ENCODE data around the gene CEP120. TPM values are rescaled to one million over a fixed set of nuclear protein-coding genes. Genes with fewer than 3 reads are reported as not detected.
"Not testable (repeated sequence)": the region's sequence is repeated elsewhere in the genome, so short reads cannot be mapped to it uniquely, and the experiment has no call there.

CEP120 gene
- total and polyA plus RNA-seq, 8 donors = 4.0 to 12.7 (median 9.4) TPM

DNA sequence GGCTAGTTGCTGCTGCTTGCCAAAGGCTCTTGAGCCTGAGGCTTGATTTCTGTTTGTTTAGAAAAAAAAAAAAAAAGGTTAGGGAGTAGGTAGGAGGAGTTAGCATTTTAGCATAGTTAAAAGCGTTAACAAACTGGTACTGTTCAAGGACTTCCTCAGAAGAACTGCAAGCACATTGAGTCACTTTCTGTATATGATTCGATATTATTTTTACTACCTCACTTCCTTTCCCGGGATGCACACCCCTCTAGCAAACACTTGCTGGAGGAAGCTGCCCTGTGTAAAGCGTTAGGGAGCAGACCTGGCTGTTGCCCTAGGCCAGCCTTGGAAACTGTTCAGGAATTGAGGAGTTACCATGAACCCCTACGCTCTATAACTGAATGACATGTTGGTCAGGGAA lies 15.7 kb upstream of the CEP120 start:
- intact Hi-C loops (cut with DNase I) = no loop called here
- no peak overlapping the region for H3K4me3 ChIP-seq
- no peaks in the 10 kb centered on the region for H3K27me3 ChIP-seq
- H3K27ac ChIP-seq = no peak overlapping the region
- ATAC-seq (peak; percentile 67 to 91 (median 82)), DNase-seq (peak in 1 of 6 donors; percentile 48), FAIRE-seq (peak; percentile 89)
- H3K9me3 ChIP-seq = no peaks in the 10 kb centered on the region
- no peaks in the 10 kb centered on the region for H3K36me3 ChIP-seq
- 38 to 43% methylated on average over 5 of the region's 5 CpGs for WGBS, 2 donors
- H3K4me1 ChIP-seq = peaks cover 0 to 8% (median 0%) of the 10 kb centered on the region in 3 donors
- TF ChIP-seq CTCF (IDR thresholded peaks at IDR 0.05) = no peak

DNA sequence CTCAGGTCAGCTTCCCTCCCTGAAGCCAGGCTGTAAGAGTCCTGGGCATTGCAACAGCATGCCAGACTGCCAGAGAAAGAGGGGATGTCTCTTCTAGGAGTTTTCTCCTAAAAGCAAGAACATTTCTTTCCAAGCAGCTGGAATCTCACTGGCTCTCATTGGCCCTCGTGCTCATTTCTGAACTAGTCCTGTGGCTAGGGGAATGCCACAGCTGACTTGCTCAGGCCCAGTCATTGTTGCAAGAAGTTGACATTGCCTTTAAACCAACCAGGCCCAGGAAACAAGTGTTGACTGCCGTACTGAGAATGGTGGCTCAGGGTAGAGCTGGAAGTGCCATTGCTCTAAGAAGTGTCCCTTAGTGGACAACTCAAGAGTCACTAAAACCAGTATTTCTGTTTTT lies 15.0 kb upstream of the CEP120 start:
- intact Hi-C loops (cut with DNase I) = no loop called here
- no peak overlapping the region for H3K4me3 ChIP-seq
- no peaks in the 10 kb centered on the region for H3K36me3 ChIP-seq
- DNase-seq (no peak), FAIRE-seq (no peak), ATAC-seq (peak in 1 of 4 donors; percentile 18)
- no peak overlapping the region for H3K27ac ChIP-seq
- H3K9me3 ChIP-seq = no peaks in the 10 kb centered on the region
- TF ChIP-seq CTCF (IDR thresholded peaks at IDR 0.05) = no peak
- 81 to 83% methylated on average over 2 of the region's 2 CpGs for WGBS, 2 donors
- H3K27me3 ChIP-seq = no peaks in the 10 kb centered on the region
- H3K4me1 ChIP-seq = peaks cover 0 to 8% (median 0%) of the 10 kb centered on the region in 3 donors

GRCh38 chr5:123436201-123436600 lies 13.0 kb upstream of the CEP120 start:
- ATAC-seq (no peak), FAIRE-seq (no peak), DNase-seq (no peak)
- TF ChIP-seq CTCF (IDR thresholded peaks at IDR 0.05) = no peak
- intact Hi-C loops (cut with DNase I) = no loop called here
- H3K4me3 ChIP-seq = no peak overlapping the region
- peaks cover 0 to 8% (median 0%) of the 10 kb centered on the region in 3 donors for H3K4me1 ChIP-seq
- H3K27ac ChIP-seq = no peak overlapping the region
- no peaks in the 10 kb centered on the region for H3K9me3 ChIP-seq
- no peaks in the 10 kb centered on the region for H3K36me3 ChIP-seq
- H3K27me3 ChIP-seq = no peaks in the 10 kb centered on the region
- WGBS, 2 donors = 93 to 95% methylated on average over 1 of the region's 1 CpG

GRCh38 chr5:123434796-123435195 lies 11.6 kb upstream of the CEP120 start:
- Histone ChIP-seq H3K9me3 (no peaks in the 10 kb centered on the region), H3K27me3 (no peaks in the 10 kb centered on the region), H3K4me3 (no peak overlapping the region), H3K36me3 (no peaks in the 10 kb centered on the region), H3K27ac (no peak overlapping the region), H3K4me1 (peaks cover 0 to 8% (median 0%) of the 10 kb centered on the region in 3 donors)
- DNase-seq (no peak), ATAC-seq (no peak), FAIRE-seq (no peak)
- WGBS, 2 donors = 90 to 93% methylated on average over 1 of the region's 1 CpG
- intact Hi-C loops (cut with DNase I) = no loop called here
- TF ChIP-seq CTCF (IDR thresholded peaks at IDR 0.05) = no peak

- no peak for TF ChIP-seq CTCF (IDR thresholded peaks at IDR 0.05)
- Histone ChIP-seq H3K27me3 (no peaks in the 10 kb centered on the region), H3K4me1 (peaks cover 0 to 14% (median 0%) of the 10 kb centered on the region in 3 donors), H3K36me3 (no peaks in the 10 kb centered on the region), H3K27ac (no peak overlapping the region), H3K9me3 (no peaks in the 10 kb centered on the region), H3K4me3 (no peak overlapping the region)
- ATAC-seq (no peak), FAIRE-seq (no peak), DNase-seq (no peak)
- intact Hi-C loops (cut with DNase I) = no loop called here
- WGBS, 2 donors = 83 to 89% methylated on average over 2 of the region's 2 CpGs
Observed at GRCh38 chr5:123433596-123433995, 10.4 kb upstream of the CEP120 start.

GRCh38 chr5:123430441-123430840 lies 7.2 kb upstream of the CEP120 start:
- FAIRE-seq = not testable (repeated sequence)
- 93 to 94% methylated on average over 23 to 32 of the region's 32 CpGs for WGBS, 2 donors

More at GRCh38 chr5:123430441-123430840, 7.2 kb upstream of the CEP120 start:
- H3K36me3 ChIP-seq; H3K9me3 ChIP-seq; ATAC-seq; H3K27me3 ChIP-seq; DNase-seq; H3K27ac ChIP-seq; H3K4me3 ChIP-seq; intact Hi-C loops (cut with DNase I): not testable (repeated sequence)
- peaks cover 0 to 18% (median 0%) of the 10 kb centered on the region in 3 donors for H3K4me1 ChIP-seq
